Measurements from ENCODE around the gene INO80. TPM values are rescaled to one million over a fixed set of nuclear protein-coding genes. Genes with fewer than 3 reads are reported as not detected.

Gene INO80
- polyA plus RNA-seq, 1 experiment = 5.3 TPM

DNA sequence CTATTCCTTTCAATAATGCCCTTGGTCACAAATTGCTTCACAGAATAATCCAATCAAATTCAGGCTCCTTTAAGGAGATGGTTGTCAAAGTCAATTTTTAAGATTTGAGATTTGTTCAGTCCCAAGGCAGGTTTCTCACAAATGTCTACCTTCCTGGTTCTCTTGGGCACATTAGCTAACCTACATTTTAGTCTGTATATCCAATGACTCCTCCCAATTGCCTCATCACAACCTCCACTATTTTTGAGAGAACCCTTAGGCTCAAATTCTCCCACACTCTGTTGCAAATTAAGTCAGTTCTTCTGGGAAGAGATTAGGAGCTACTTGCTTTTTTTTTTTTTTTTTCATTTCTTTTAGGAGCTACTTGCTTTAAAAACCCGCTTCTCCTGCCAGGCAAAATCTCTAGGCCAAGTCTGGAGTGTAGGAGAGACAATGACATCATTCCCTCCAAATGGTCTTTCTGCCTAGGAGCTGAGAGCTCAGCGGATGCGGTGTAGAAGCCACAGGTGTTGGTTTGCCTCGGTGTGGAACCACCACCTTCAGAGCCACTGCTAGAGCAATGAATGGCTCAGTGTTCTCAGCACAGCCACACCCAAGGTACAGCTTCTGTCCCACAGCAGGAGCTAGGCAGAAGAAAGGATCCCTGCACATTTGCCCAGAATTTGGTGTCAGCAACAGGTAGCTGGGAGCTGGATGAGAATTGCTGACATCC, 10.0 kb upstream of the INO80 start:
- TF ChIP-seq, protein P1, sequence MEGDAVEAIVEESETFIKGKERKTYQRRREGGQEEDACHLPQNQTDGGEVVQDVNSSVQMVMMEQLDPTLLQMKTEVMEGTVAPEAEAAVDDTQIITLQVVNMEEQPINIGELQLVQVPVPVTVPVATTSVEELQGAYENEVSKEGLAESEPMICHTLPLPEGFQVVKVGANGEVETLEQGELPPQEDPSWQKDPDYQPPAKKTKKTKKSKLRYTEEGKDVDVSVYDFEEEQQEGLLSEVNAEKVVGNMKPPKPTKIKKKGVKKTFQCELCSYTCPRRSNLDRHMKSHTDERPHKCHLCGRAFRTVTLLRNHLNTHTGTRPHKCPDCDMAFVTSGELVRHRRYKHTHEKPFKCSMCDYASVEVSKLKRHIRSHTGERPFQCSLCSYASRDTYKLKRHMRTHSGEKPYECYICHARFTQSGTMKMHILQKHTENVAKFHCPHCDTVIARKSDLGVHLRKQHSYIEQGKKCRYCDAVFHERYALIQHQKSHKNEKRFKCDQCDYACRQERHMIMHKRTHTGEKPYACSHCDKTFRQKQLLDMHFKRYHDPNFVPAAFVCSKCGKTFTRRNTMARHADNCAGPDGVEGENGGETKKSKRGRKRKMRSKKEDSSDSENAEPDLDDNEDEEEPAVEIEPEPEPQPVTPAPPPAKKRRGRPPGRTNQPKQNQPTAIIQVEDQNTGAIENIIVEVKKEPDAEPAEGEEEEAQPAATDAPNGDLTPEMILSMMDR (IDR thresholded peaks at IDR 0.05; ENCODE audit: low read depth, low read length) = no peak
- ChIA-PET CTCF (interaction anchor here (0.6 kb wide), 1 partner anchor 8 kb away, joined by 3 read pairs; no protein-coding TSS in a partner anchor), POLR2A (interaction anchor here (0.6 kb wide), 1 partner anchor 9 kb away, joined by 10 read pairs; no protein-coding TSS in a partner anchor)
- Histone ChIP-seq H3K27ac (ENCODE audit: low read depth, low read length) (no peak overlapping the region), H3K27me3 (ENCODE audit: control insufficient read depth, insufficient read depth, low read length) (no peaks in the 10 kb centered on the region), H3K9me3 (ENCODE audit: control insufficient read depth, insufficient read depth, low read length) (no peaks in the 10 kb centered on the region), H3K4me3 (ENCODE audit: low read depth, low read length) (no peak overlapping the region)
- no peak for DNase-seq (ENCODE audit: low read depth, low spot score)

- CTCF ChIA-PET = no interaction called here
- POLR2A ChIA-PET = no interaction called here
- Histone ChIP-seq H3K27ac (ENCODE audit: low read depth, low read length) (no peak overlapping the region), H3K27me3 (ENCODE audit: control insufficient read depth, insufficient read depth, low read length) (no peaks in the 10 kb centered on the region), H3K9me3 (ENCODE audit: control insufficient read depth, insufficient read depth, low read length) (no peaks in the 10 kb centered on the region), H3K4me3 (ENCODE audit: low read depth, low read length) (no peak overlapping the region)
- DNase-seq (ENCODE audit: low read depth, low spot score) = no peak
- TF ChIP-seq, protein P1 (IDR thresholded peaks at IDR 0.05; ENCODE audit: low read depth, low read length) = no peak
These were observed 9.1 kb upstream of the INO80 start for GRCh38 chr15:41125063-41125669.

DNA sequence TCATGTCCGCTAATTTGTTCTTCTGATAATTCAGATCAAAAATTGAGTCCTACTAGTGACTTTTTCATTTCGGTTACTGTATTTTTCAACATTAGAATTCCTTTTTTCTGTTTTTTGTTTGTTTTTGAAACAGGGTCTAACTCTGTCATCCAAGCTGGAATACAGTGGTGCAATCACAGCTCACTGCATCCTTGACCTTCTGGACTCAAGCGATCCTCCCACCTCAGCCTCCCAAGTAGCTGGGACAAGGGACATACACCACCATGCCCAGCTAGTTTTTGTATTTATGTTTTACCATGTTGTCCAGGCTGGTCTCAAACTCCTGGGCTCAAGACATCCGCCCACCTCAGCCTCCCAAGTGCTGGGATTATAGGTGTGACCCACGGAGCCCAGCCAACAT, 8.0 kb upstream of the INO80 start:
- no peak overlapping the region for H3K4me3 ChIP-seq (ENCODE audit: low read depth, low read length)
- POLR2A ChIA-PET = no interaction called here
- H3K9me3 ChIP-seq (ENCODE audit: control insufficient read depth, insufficient read depth, low read length) = no peaks in the 10 kb centered on the region
- CTCF ChIA-PET = no interaction called here
- H3K27ac ChIP-seq (ENCODE audit: low read depth, low read length) = no peak overlapping the region
- TF ChIP-seq, protein P1 (IDR thresholded peaks at IDR 0.05; ENCODE audit: low read depth, low read length) = no peak
- no peak for DNase-seq (ENCODE audit: low read depth, low spot score)
- no peaks in the 10 kb centered on the region for H3K27me3 ChIP-seq (ENCODE audit: control insufficient read depth, insufficient read depth, low read length)

GRCh38 chr15:41122849-41123248, 6.8 kb upstream of the INO80 start:
- Histone ChIP-seq H3K27me3 (ENCODE audit: control insufficient read depth, insufficient read depth, low read length) (no peaks in the 10 kb centered on the region), H3K27ac (ENCODE audit: low read depth, low read length) (no peak overlapping the region), H3K9me3 (ENCODE audit: control insufficient read depth, insufficient read depth, low read length) (no peaks in the 10 kb centered on the region), H3K4me3 (ENCODE audit: low read depth, low read length) (no peak overlapping the region)
- DNase-seq (ENCODE audit: low read depth, low spot score) = no peak
- ChIA-PET CTCF (no interaction called here), POLR2A (no interaction called here)
- TF ChIP-seq, protein P1 (IDR thresholded peaks at IDR 0.05; ENCODE audit: low read depth, low read length) = no peak

DNA sequence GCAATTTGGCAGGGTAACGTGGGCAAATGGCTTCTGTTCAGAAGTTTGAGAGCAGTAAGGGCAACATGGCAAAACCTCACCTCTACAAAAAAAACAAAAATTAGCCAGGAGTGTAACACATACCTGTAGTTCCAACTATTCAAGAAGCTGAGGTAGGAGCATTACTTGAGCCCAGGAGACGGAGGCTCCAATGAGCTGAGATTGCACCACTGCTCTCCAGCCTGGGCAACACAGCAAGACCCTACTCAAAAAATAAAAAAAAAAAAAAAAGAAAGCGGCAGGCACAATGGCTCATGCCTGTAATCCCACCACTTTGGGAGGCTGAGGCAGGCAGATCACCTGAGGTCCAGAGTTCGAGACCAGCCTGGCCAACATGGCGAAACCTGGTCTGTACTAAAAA, 5.9 kb upstream of the INO80 start:
- ChIA-PET CTCF (no interaction called here), POLR2A (no interaction called here)
- TF ChIP-seq, protein P1 (IDR thresholded peaks at IDR 0.05; ENCODE audit: low read depth, low read length) = no peak
- Histone ChIP-seq H3K27me3 (ENCODE audit: control insufficient read depth, insufficient read depth, low read length) (no peaks in the 10 kb centered on the region), H3K4me3 (ENCODE audit: low read depth, low read length) (no peak overlapping the region), H3K9me3 (ENCODE audit: control insufficient read depth, insufficient read depth, low read length) (no peaks in the 10 kb centered on the region), H3K27ac (ENCODE audit: low read depth, low read length) (no peak overlapping the region)
- no peak for DNase-seq (ENCODE audit: low read depth, low spot score)

Data from AG04450 (cell line).